OCI-LY1 (cell line): ENCODE data around the gene IFI27.

Source experiments
- H2AFZ ChIP-seq: fragments of 200-600 bp; sonication (generic), shearing (Covaris generic); 2 replicates; pipeline ENCODE4 v1.6.0; 2014; ENCODE audit warnings: antibody characterized with exemption, mild to moderate bottlenecking, low read length
- H3F3A ChIP-seq: fragments of 200-600 bp; sonication (generic), shearing (Covaris generic); 2 replicates; pipeline ENCODE4 v1.6.0; 2014; ENCODE audit warnings: mild to moderate bottlenecking, antibody characterized with exemption, low read length, moderate library complexity; ENCODE audit not compliant: insufficient read depth
- H3K27ac ChIP-seq: fragments of 200-600 bp; sonication (generic); 2 replicates; pipeline ENCODE4 v1.5.1; 2014; ENCODE audit warnings: low read length, mixed run types, mild to moderate bottlenecking, low read depth; ENCODE audit not compliant: poor library complexity, severe bottlenecking
- H3K27me3 ChIP-seq: fragments of 200-600 bp; sonication (generic); 2 replicates; pipeline ENCODE4 v1.6.0; 2014; ENCODE audit warnings: antibody characterized with exemption, mild to moderate bottlenecking, low read length, moderate library complexity; ENCODE audit not compliant: insufficient read depth
- H3K36me3 ChIP-seq: fragments of 200-600 bp; sonication (generic); 2 replicates; pipeline ENCODE4 v1.6.1; 2014; ENCODE audit warnings: mild to moderate bottlenecking, antibody characterized with exemption, low read length, moderate library complexity, mixed read lengths; ENCODE audit not compliant: insufficient read depth
- H3K4me1 ChIP-seq: fragments of 200-600 bp; sonication (generic); 2 replicates; pipeline ENCODE4 v1.5.1; 2014; ENCODE audit warnings: mild to moderate bottlenecking, low read length, moderate library complexity; ENCODE audit not compliant: insufficient read depth, severe bottlenecking
- H3K4me2 ChIP-seq: fragments of 200-600 bp; sonication (generic), shearing (Covaris generic); 2 replicates; pipeline ENCODE4 v1.6.1; 2014; ENCODE audit warnings: low read length
- H3K4me3 ChIP-seq: fragments of 200-600 bp; sonication (generic); 2 replicates; pipeline ENCODE4 v1.5.1; 2014; ENCODE audit warnings: low read length, low read depth, mild to moderate bottlenecking, mixed read lengths; ENCODE audit not compliant: poor library complexity, severe bottlenecking
- H3K79me2 ChIP-seq: fragments of 200-600 bp; shearing (Covaris generic); 2 replicates; pipeline ENCODE4 v1.6.1; 2016; ENCODE audit warnings: mixed run types, low read length, mixed read lengths; ENCODE audit not compliant: insufficient read depth
- H3K9ac ChIP-seq: fragments of 200-600 bp; sonication (generic), shearing (Covaris generic); 2 replicates; pipeline ENCODE4 v1.6.1; 2014; ENCODE audit warnings: mild to moderate bottlenecking, low read length, mixed read lengths
- H3K9me2 ChIP-seq: fragments of 200-600 bp; sonication (generic), shearing (Covaris generic); 2 replicates; pipeline ENCODE4 v1.6.1; 2014; ENCODE audit warnings: low read depth, mild to moderate bottlenecking, low read length, mixed read lengths
- H3K9me3 ChIP-seq: fragments of 200-600 bp; shearing (Covaris generic); 2 replicates; pipeline ENCODE4 v1.6.1; 2014; ENCODE audit warnings: low read length, mixed read lengths
- H4K20me1 ChIP-seq: fragments of 200-600 bp; sonication (generic), shearing (Covaris generic); 2 replicates; pipeline ENCODE4 v1.6.0; 2016; ENCODE audit warnings: mild to moderate bottlenecking, low read length; ENCODE audit not compliant: insufficient read depth
- CTCF ChIP-seq: fragments of 200-600 bp; sonication (generic), shearing (Covaris generic); IDR thresholded peaks from 2 replicates; pipeline ENCODE4 v1.5.1; 2017; ENCODE audit warnings: mild to moderate bottlenecking, antibody characterized with exemption, low read length, moderate library complexity, mixed read lengths
- EZH2 ChIP-seq: fragments of 200-600 bp; sonication (generic), shearing (Covaris generic); IDR thresholded peaks from 2 replicates; pipeline ENCODE4 v1.8.0; 2017; ENCODE audit warnings: borderline replicate concordance, mixed run types, mild to moderate bottlenecking, antibody characterized with exemption, low read length, moderate library complexity, mixed read lengths

The IFI27 gene

DNA sequence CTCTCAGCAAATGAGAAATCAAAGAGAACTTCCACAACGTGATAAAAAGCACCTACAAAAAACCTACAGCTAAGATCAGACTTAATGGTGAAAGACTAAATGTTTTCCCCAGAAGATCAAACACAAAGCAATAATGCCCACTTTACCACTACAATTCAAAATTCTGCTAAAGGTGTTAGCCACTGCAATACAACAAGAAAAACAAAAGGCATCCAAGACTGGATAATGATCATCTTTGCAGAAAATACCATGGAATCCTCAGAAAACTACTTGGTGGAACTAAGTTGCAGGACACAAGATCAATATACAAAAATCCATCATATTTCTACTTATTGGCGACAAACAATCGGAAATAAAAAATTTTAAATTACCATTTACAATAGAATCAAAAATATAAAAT is 36.0 kb upstream of the IFI27 start:
- peaks cover 4% of the 10 kb centered on the region; the same call in 1 of the 2 replicates for H3F3A ChIP-seq
- H3K9ac ChIP-seq = no peak overlapping the region
- no peaks in the 10 kb centered on the region for H4K20me1 ChIP-seq
- no peak overlapping the region for H3K4me3 ChIP-seq
- H3K27ac ChIP-seq = no peak overlapping the region
- no peak overlapping the region for H2AFZ ChIP-seq
- H3K4me2 ChIP-seq = no peak overlapping the region
- H3K79me2 ChIP-seq = peaks cover 98% of the 10 kb centered on the region
- H3K27me3 ChIP-seq = no peaks in the 10 kb centered on the region
- H3K9me3 ChIP-seq = peaks cover 24% of the 10 kb centered on the region
- TF ChIP-seq CTCF (no peak), EZH2 (no peak)
- no peaks in the 10 kb centered on the region for H3K9me2 ChIP-seq
- H3K4me1 ChIP-seq = peaks cover 24% of the 10 kb centered on the region
- peaks cover 74% of the 10 kb centered on the region for H3K36me3 ChIP-seq

GRCh38 chr14:94075008-94075407 is 35.5 kb upstream of the IFI27 start:
- peaks cover 4% of the 10 kb centered on the region; the same call in 1 of the 2 replicates for H3F3A ChIP-seq
- peaks cover 29% of the 10 kb centered on the region for H3K4me1 ChIP-seq
- no peak overlapping the region for H3K27ac ChIP-seq
- no peak overlapping the region for H2AFZ ChIP-seq
- peaks cover 98% of the 10 kb centered on the region for H3K79me2 ChIP-seq
- no peaks in the 10 kb centered on the region for H3K27me3 ChIP-seq
- H3K9me2 ChIP-seq = no peaks in the 10 kb centered on the region
- no peak for TF ChIP-seq EZH2
- no peak for TF ChIP-seq CTCF
- H3K4me2 ChIP-seq = no peak overlapping the region
- H3K36me3 ChIP-seq = peaks cover 73% of the 10 kb centered on the region
- H3K9ac ChIP-seq = no peak overlapping the region
- no peaks in the 10 kb centered on the region for H4K20me1 ChIP-seq
- no peak overlapping the region for H3K4me3 ChIP-seq
- peaks cover 20% of the 10 kb centered on the region for H3K9me3 ChIP-seq

- peaks cover 73% of the 10 kb centered on the region for H3K36me3 ChIP-seq
- no peak overlapping the region for H3K9ac ChIP-seq
- H3K79me2 ChIP-seq = peaks cover 86% of the 10 kb centered on the region
- no peaks in the 10 kb centered on the region for H3K9me2 ChIP-seq
- TF ChIP-seq CTCF (no peak), EZH2 (no peak)
- H2AFZ ChIP-seq = no peak overlapping the region
- H3K4me1 ChIP-seq = peaks cover 41% of the 10 kb centered on the region
- H4K20me1 ChIP-seq = no peaks in the 10 kb centered on the region
- peaks cover 4% of the 10 kb centered on the region; the same call in 1 of the 2 replicates for H3F3A ChIP-seq
- no peaks in the 10 kb centered on the region for H3K27me3 ChIP-seq
- H3K4me3 ChIP-seq = peak overlapping the region; percentile 29
- H3K27ac ChIP-seq = no peak overlapping the region
- H3K9me3 ChIP-seq = peaks cover 19% of the 10 kb centered on the region
- peak overlapping the region; percentile 14; the same call in 1 of the 2 replicates for H3K4me2 ChIP-seq
Measured at GRCh38 chr14:94077111-94077821, 33.3 kb upstream of the IFI27 start.
